ENCODE results near the gene SNAPC3. TPM values are rescaled to one million over a fixed set of nuclear protein-coding genes. Genes with fewer than 3 reads are reported as not detected.

The SNAPC3 gene
- total RNA-seq, 2 experiments from 2014 or later, result 54.2 to 57.2 TPM

GRCh38 chr9:15510789-15511575 lies 88.3 kb downstream of the SNAPC3 start, which contains the start of gene PSIP1:
Gene PSIP1, minus strand, starts transcription at chr9:15510970. Its CDS starts 782 bp downstream, at chr9:15510188.
- Histone ChIP-seq H2AFZ (ENCODE audit: low read length) (peak within 1 kb of the TSS; percentile 56), H3K4me1 (ENCODE audit: insufficient read depth, low read length, poor library complexity, severe bottlenecking) (peaks cover 47% of the 10 kb centered on the region)
- CTCF ChIA-PET (ENCODE audit: unreplicated experiment), result interaction anchor here (1.5 kb wide), 1 partner anchor 96 kb away, joined by 3 read pairs; no protein-coding TSS in a partner anchor

More at GRCh38 chr9:15510789-15511575, 88.3 kb downstream of the SNAPC3 start, which contains the start of gene PSIP1:
- DNase-seq (ENCODE audit: low spot score), result peak; percentile 94
- peaks cover 31% of the 10 kb centered on the region for H4K20me1 ChIP-seq (ENCODE audit: insufficient read depth, low read length)
- TF ChIP-seq EZH2phosphoT487 (IDR thresholded peaks at IDR 0.05; ENCODE audit: borderline replicate concordance, low read depth, low read length) (no peak), CTCF (conservative IDR thresholded peaks at IDR 0.05; ENCODE audit: low read length) (0 out of 2 replicates have a peak, but pooled peaks have one; percentile 19)
- H3K4me3 ChIP-seq (ENCODE audit: low read depth, low read length, poor library complexity, severe bottlenecking), result peak within 1 kb of the TSS; percentile 99
- peak within 1 kb of the TSS; percentile 91 for H3K4me2 ChIP-seq (ENCODE audit: low read length)
- no TSS peak for BruUV-seq (replicated peaks)
- peaks cover 40% of the 10 kb centered on the region for H3K36me3 ChIP-seq (ENCODE audit: insufficient read depth, low read length)
- no peaks in the 10 kb centered on the region for H3K9me3 ChIP-seq (ENCODE audit: low read length)
- intact Hi-C loops (cut with micrococcal nuclease; ENCODE audit: unreplicated experiment), result loop anchor here (1.0 to 2.0 kb wide), 3 partner anchors 41 to 96 kb away; partner anchors contain the start of gene SNAPC3
- H3K79me2 ChIP-seq (ENCODE audit: insufficient read depth, low read depth, low read length), result peaks cover 45% of the 10 kb centered on the region
- H3K9me2 ChIP-seq (ENCODE audit: insufficient read depth, low read length), result no peaks in the 10 kb centered on the region
- POLR2A ChIA-PET, result interaction anchor here (0.7 to 4.6 kb wide), 9 partner anchors 11 to 88 kb away, joined by 3 to 110 read pairs (median 4); partner anchors contain the start of genes CCDC171 and SNAPC3
- peak within 1 kb of the TSS; percentile 82 for H3K27ac ChIP-seq (ENCODE audit: low read depth, low read length, poor library complexity, severe bottlenecking)

Small RNA genes within 50 kb of the gene (small RNA-seq; reads per million reads assigned to genes)
- not detected for gene RNU6-319P

Other genes with a start within 250 kb of the SNAPC3 start
- gene TTC39B, start 115.7 kb upstream of the SNAPC3 start, total RNA-seq (2014; rRNA removed; shearing (Covaris generic)), result not detected in 2 replicates
- 0.06 TPM in 1 of 2 replicates, not detected in the other for gene TTC39B, start 115.7 kb upstream of the SNAPC3 start, total RNA-seq (2022)
- 132 and 146 TPM in 2 replicates for gene PSIP1, start 88.1 kb downstream of the SNAPC3 start, total RNA-seq (2014; rRNA removed; shearing (Covaris generic))
- 151 and 196 TPM in 2 replicates for gene PSIP1, start 88.1 kb downstream of the SNAPC3 start, total RNA-seq (2022)
- 10.4 and 11.6 TPM in 2 replicates for gene CCDC171, start 130.2 kb downstream of the SNAPC3 start, total RNA-seq (2014; rRNA removed; shearing (Covaris generic))
- 18.2 and 26.2 TPM in 2 replicates for gene CCDC171, start 130.2 kb downstream of the SNAPC3 start, total RNA-seq (2022)

All from OCI-LY7 (cell line).